HepG2 (cell line): ENCODE measurements around the gene TUBGCP6.

Experiments used
- CBX2 ChIP-seq, 2 experiments: fragments of 200-600 bp in 1 of 2; sonication (generic); formaldehyde crosslinking in 1 of 2; IDR thresholded peaks; 2 replicates each; pipeline versions ENCODE4 v1.7.0 to v1.8.1; 2018 to 2022; ENCODE audit warnings: low read depth in 2 of 2, low read length in 1 of 2, mild to moderate bottlenecking in 1 of 2, missing genetic modification reagents in 1 of 2
- EP300 ChIP-seq, 3 experiments: sonication (generic) in 1 of 3; formaldehyde crosslinking in 1 of 3; IDR thresholded peaks; 2 replicates each; pipeline versions ENCODE4 v1.5.1 to v1.6.1; 2011 to 2020; ENCODE audit warnings: low read depth in 2 of 3, low read length in 2 of 3, borderline replicate concordance in 1 of 3, improper control_type of control experiment in 1 of 3, mild to moderate bottlenecking in 1 of 3, missing genetic modification reagents in 1 of 3, moderate library complexity in 1 of 3
- KDM3A ChIP-seq: IDR thresholded peaks from 2 replicates; pipeline ENCODE4 v1.6.1; 2018; ENCODE audit warnings: low read depth, missing compliant biosample characterization
- NFE2 ChIP-seq: sonication (generic); formaldehyde crosslinking; IDR thresholded peaks from 2 replicates; pipeline ENCODE4 v1.4.0; 2020; ENCODE audit warnings: missing genetic modification reagents
- SP1 ChIP-seq, 2 experiments: fragments of 450-650 bp in 1 of 2; sonication (generic) in 1 of 2; formaldehyde crosslinking in 1 of 2; IDR thresholded peaks; 2 replicates each; pipeline versions ENCODE4 v1.4.0 to v1.6.1; 2016 to 2020; ENCODE audit warnings: missing genetic modification reagents in 1 of 2
- ZNF207 ChIP-seq: fragments of 450-650 bp; IDR thresholded peaks from 2 replicates; pipeline ENCODE4 v1.6.1; 2016; ENCODE audit warnings: antibody characterized with exemption, borderline replicate concordance
- ZNF550 ChIP-seq: sonication (generic); formaldehyde crosslinking; IDR thresholded peaks from 2 replicates; pipeline ENCODE4 v1.4.0; 2020; ENCODE audit warnings: mild to moderate bottlenecking, missing genetic modification reagents, borderline replicate concordance

DNA sequence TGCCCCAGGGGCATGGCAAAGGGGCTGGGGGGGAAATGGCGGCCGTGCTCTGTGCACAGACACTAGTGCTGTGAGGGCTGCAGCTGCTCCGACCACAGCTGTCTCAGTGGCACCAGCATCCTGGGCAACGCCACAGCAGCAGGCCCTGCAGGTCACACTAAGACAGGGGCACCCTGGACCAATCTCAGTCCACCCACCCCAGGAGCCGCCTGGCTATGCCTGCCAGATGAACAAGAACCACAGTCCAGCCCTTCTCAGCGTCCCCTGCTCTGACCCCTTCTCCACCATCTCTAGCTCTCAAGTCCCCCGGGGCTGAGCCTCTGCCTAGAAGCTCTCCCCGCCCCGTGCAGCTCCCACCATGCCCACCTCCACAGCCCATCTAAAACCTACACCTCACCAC lies 16.5 kb downstream of the TUBGCP6 start:
- TF ChIP-seq NFE2 (CRISPR knock-in tag) (no peak), EP300 (IDR thresholded peaks at IDR 0.05; ENCODE audit: low read depth in 2 of 2, low read length in 2 of 2) (no peak), EP300 (CRISPR knock-in tag; IDR thresholded peaks at IDR 0.05; ENCODE audit: borderline replicate concordance) (no peak), ZNF550 (CRISPR knock-in tag) (no peak), CBX2 (IDR thresholded peaks at IDR 0.05; ENCODE audit: low read depth, low read length) (no peak), CBX2 (CRISPR knock-in tag; IDR thresholded peaks at IDR 0.05; ENCODE audit: low read depth) (no peak), KDM3A (no peak), ZNF207 (no peak), SP1 (IDR thresholded peaks at IDR 0.05) (no peak), SP1 (CRISPR knock-in tag; IDR thresholded peaks at IDR 0.05) (no peak)
